Endodermal cell (in vitro differentiated cells): ENCODE results near the gene SC5D. TPM values are rescaled to one million over a fixed set of nuclear protein-coding genes. Genes with fewer than 3 reads are reported as not detected.

Experiments used
- DNase-seq: peaks from one replicate; pipeline ENCODE4 v3.0.0-alpha.2; 2017
- H3K27ac ChIP-seq: 2 replicates; pipeline ENCODE4 v1.5.1; 2013; ENCODE audit warnings: mild to moderate bottlenecking, low read depth, low read length, moderate library complexity
- H3K27me3 ChIP-seq: 2 replicates; pipeline ENCODE4 v1.6.1; 2013; ENCODE audit warnings: mild to moderate bottlenecking, low read length, moderate library complexity; ENCODE audit not compliant: insufficient read depth, control insufficient read depth, poor library complexity, severe bottlenecking
- H3K36me3 ChIP-seq: 2 replicates; pipeline ENCODE4 v1.7.0; 2013; ENCODE audit warnings: mild to moderate bottlenecking, low read length, moderate library complexity; ENCODE audit not compliant: control insufficient read depth, insufficient read depth
- H3K4me1 ChIP-seq: one replicate; pipeline ENCODE4 v1.7.0; 2013; ENCODE audit warnings: low read length; ENCODE audit not compliant: control insufficient read depth, insufficient read depth
- H3K4me3 ChIP-seq: 2 replicates; pipeline ENCODE4 v1.5.1; 2013; ENCODE audit warnings: mild to moderate bottlenecking, low read length, moderate library complexity
- H3K9ac ChIP-seq: 2 replicates; pipeline ENCODE4 v1.6.1; 2013; ENCODE audit warnings: mild to moderate bottlenecking, low read length, moderate library complexity; ENCODE audit not compliant: poor library complexity, severe bottlenecking; ENCODE audit errors: extremely low read depth
- H3K9me3 ChIP-seq: 2 replicates; pipeline ENCODE4 v1.6.1; 2013; ENCODE audit warnings: mild to moderate bottlenecking, low read length, moderate library complexity; ENCODE audit not compliant: control insufficient read depth
- H3K27ac Mint-ChIP-seq: 2 replicates; pipeline ENCODE4 v1.8.0; 2020; ENCODE audit warnings: mixed read lengths
- H3K27me3 Mint-ChIP-seq: 2 replicates; pipeline ENCODE4 v1.8.0; 2021; ENCODE audit warnings: mild to moderate bottlenecking, mixed read lengths; ENCODE audit not compliant: insufficient read depth
- H3K36me3 Mint-ChIP-seq: 2 replicates; pipeline ENCODE4 v1.8.0; 2020; ENCODE audit warnings: low read depth, mixed read lengths
- H3K4me1 Mint-ChIP-seq: 2 replicates; pipeline ENCODE4 v1.8.0; 2020; ENCODE audit warnings: mixed read lengths
- H3K4me3 Mint-ChIP-seq: 2 replicates; pipeline ENCODE4 v1.8.0; 2020; ENCODE audit warnings: mild to moderate bottlenecking, moderate library complexity, mixed read lengths
- H3K9me3 Mint-ChIP-seq: 2 replicates; pipeline ENCODE4 v1.8.0; 2020; ENCODE audit warnings: mild to moderate bottlenecking, mixed read lengths
- CTCF ChIP-seq: fragments of 200-600 bp; sonication (generic); conservative IDR thresholded peaks from 2 replicates; pipeline ENCODE4 v1.5.0; 2021; ENCODE audit warnings: antibody characterized with exemption, mild to moderate bottlenecking
- WGBS, 2 experiments: methylation state at CpG; one replicate each; pipeline versions ENCODE4 v1.1.5 to v1.1.7; 2013; ENCODE audit warnings: missing lambda C conversion rate in 2 of 2, mixed read lengths in 1 of 2; ENCODE audit not compliant: insufficient coverage in 1 of 2, insufficient read length in 1 of 2; 5-methylcytosine and 5-hydroxymethylcytosine counted together
- total RNA-seq, 2 donors: library from RNA; stranded (reverse); fragmentation: NEBNext Ultra II Directional in 1 of 2; extraction: Animal tissue kit (Norgen Biotek cat#: 25700) in 1 of 2; gene quantifications; 2 replicates in 1 of 2; 3 replicates in 1 of 2; pipeline ENCODE4 v1.2.1, GENCODE V29; 2021

The SC5D gene
- total RNA-seq, 2 donors from 2014 or later = 66.0 to 70.9 TPM

GRCh38 chr11:121249039-121249663, 43.4 kb upstream of the SC5D start:
- Histone ChIP-seq H3K27me3 (no peaks in the 10 kb centered on the region), H3K9ac (no peak overlapping the region), H3K27ac (no peak overlapping the region), H3K4me3 (no peak overlapping the region), H3K36me3 (no peaks in the 10 kb centered on the region), H3K4me1 (no peaks in the 10 kb centered on the region), H3K9me3 (peaks cover 15% of the 10 kb centered on the region)
- H3K9me3 Mint-ChIP-seq = peaks cover 3% of the 10 kb centered on the region
- H3K4me1 Mint-ChIP-seq = peaks cover 14% of the 10 kb centered on the region
- peak; percentile 86 for TF ChIP-seq CTCF
- WGBS, 2 experiments = 41% methylated on average over 6 of the region's 7 CpGs; no CpG with 5 or more reads in 1 of the 2 experiments
- H3K27me3 Mint-ChIP-seq = peaks cover 4% of the 10 kb centered on the region
- H3K36me3 Mint-ChIP-seq = no peaks in the 10 kb centered on the region
- DNase-seq = peak; percentile 53
- H3K27ac Mint-ChIP-seq = no peak overlapping the region
- no peak overlapping the region for H3K4me3 Mint-ChIP-seq

GRCh38 chr11:121250843-121251242, 41.7 kb upstream of the SC5D start:
- H3K9me3 ChIP-seq = peaks cover 22% of the 10 kb centered on the region
- peaks cover 9% of the 10 kb centered on the region for H3K9me3 Mint-ChIP-seq

GRCh38 chr11:121253951-121254350, 38.6 kb upstream of the SC5D start:
- Mint-ChIP-seq H3K4me3 (no peak overlapping the region), H3K27me3 (peaks cover 4% of the 10 kb centered on the region), H3K9me3 (peaks cover 9% of the 10 kb centered on the region), H3K36me3 (no peaks in the 10 kb centered on the region), H3K4me1 (peaks cover 13% of the 10 kb centered on the region), H3K27ac (no peak overlapping the region)
- Histone ChIP-seq H3K36me3 (no peaks in the 10 kb centered on the region), H3K9ac (no peak overlapping the region), H3K27ac (no peak overlapping the region), H3K4me3 (peak overlapping the region; percentile 10), H3K27me3 (no peaks in the 10 kb centered on the region), H3K4me1 (no peaks in the 10 kb centered on the region), H3K9me3 (peaks cover 22% of the 10 kb centered on the region)
- no peak for TF ChIP-seq CTCF
- DNase-seq = peak; percentile 21

More at GRCh38 chr11:121250843-121251242, 41.7 kb upstream of the SC5D start:
- WGBS, 2 experiments = 95 to 100% methylated on average over 4 of the region's 4 CpGs
- no peak overlapping the region for H3K4me3 ChIP-seq
- H3K27me3 ChIP-seq = no peaks in the 10 kb centered on the region
- no peaks in the 10 kb centered on the region for H3K36me3 ChIP-seq
- no peaks in the 10 kb centered on the region for H3K36me3 Mint-ChIP-seq
- no peak overlapping the region for H3K27ac ChIP-seq
- H3K4me1 Mint-ChIP-seq = peaks cover 14% of the 10 kb centered on the region
- no peak overlapping the region for H3K27ac Mint-ChIP-seq
- no peak overlapping the region for H3K9ac ChIP-seq
- no peak for TF ChIP-seq CTCF
- H3K27me3 Mint-ChIP-seq = peaks cover 4% of the 10 kb centered on the region
- H3K4me3 Mint-ChIP-seq = no peak overlapping the region
- DNase-seq = no peak
- H3K4me1 ChIP-seq = no peaks in the 10 kb centered on the region
